HepG2 (cell line): ENCODE measurements around the gene LAMB2. TPM values are rescaled to one million over a fixed set of nuclear protein-coding genes. Genes with fewer than 3 reads are reported as not detected.

Experiments used
- ARNT ChIP-seq: fragments of 450-650 bp; IDR thresholded peaks from 2 replicates; pipeline ENCODE4 v1.6.1; 2017
- CBX1 ChIP-seq: IDR thresholded peaks from one replicate; pipeline ENCODE4 v1.6.1; 2016; ENCODE audit warnings: antibody characterized with exemption, low read depth
- CBX5 ChIP-seq: sonication (generic); formaldehyde crosslinking; IDR thresholded peaks from 2 replicates; pipeline ENCODE4 v1.4.0; 2020; ENCODE audit warnings: missing genetic modification reagents, borderline replicate concordance
- CREM ChIP-seq, 2 experiments: sonication (generic) in 1 of 2; formaldehyde crosslinking in 1 of 2; IDR thresholded peaks; 2 replicates each; pipeline versions ENCODE4 v1.4.0 to v1.6.1; 2016 to 2020; ENCODE audit warnings: antibody characterized with exemption in 1 of 2, mild to moderate bottlenecking in 1 of 2, missing genetic modification reagents in 1 of 2
- DR1 ChIP-seq: sonication (generic); formaldehyde crosslinking; IDR thresholded peaks from 2 replicates; pipeline ENCODE4 v1.8.0; 2021; ENCODE audit warnings: mild to moderate bottlenecking, missing genetic modification reagents, inconsistent platforms
- EED ChIP-seq: sonication (generic); formaldehyde crosslinking; IDR thresholded peaks from 2 replicates; pipeline ENCODE4 v1.5.0; 2020; ENCODE audit warnings: mild to moderate bottlenecking, missing genetic modification reagents
- HDAC1 ChIP-seq: sonication (generic); formaldehyde crosslinking; IDR thresholded peaks from 2 replicates; pipeline ENCODE4 v1.5.1; 2020; ENCODE audit warnings: mild to moderate bottlenecking, missing genetic modification reagents
- HES4 ChIP-seq: sonication (generic); formaldehyde crosslinking; IDR thresholded peaks from 2 replicates; pipeline ENCODE4 v1.9.0; 2021; ENCODE audit warnings: mild to moderate bottlenecking, missing genetic modification reagents, borderline replicate concordance
- JUN ChIP-seq: sonication (generic); formaldehyde crosslinking; IDR thresholded peaks from 2 replicates; pipeline ENCODE4 v1.4.0; 2020; ENCODE audit warnings: mild to moderate bottlenecking, missing genetic modification reagents
- KLF13 ChIP-seq: sonication (generic); formaldehyde crosslinking; IDR thresholded peaks from 2 replicates; pipeline ENCODE4 v1.4.0; 2020; ENCODE audit warnings: mild to moderate bottlenecking, missing genetic modification reagents
- MTF2 ChIP-seq: sonication (generic); formaldehyde crosslinking; IDR thresholded peaks from 2 replicates; pipeline ENCODE4 v1.5.0; 2020; ENCODE audit warnings: missing genetic modification reagents, borderline replicate concordance
- NFE2L1 ChIP-seq: sonication (generic); formaldehyde crosslinking; IDR thresholded peaks from 2 replicates; pipeline ENCODE4 v1.4.0; 2020; ENCODE audit warnings: missing genetic modification reagents, mild to moderate bottlenecking, borderline replicate concordance
- NFYC ChIP-seq: IDR thresholded peaks from 2 replicates; pipeline ENCODE4 v1.6.1; 2016; ENCODE audit warnings: missing genetic modification reagents, missing compliant biosample characterization
- NPAS2 ChIP-seq: sonication (generic); formaldehyde crosslinking; IDR thresholded peaks from 2 replicates; pipeline ENCODE4 v1.8.0; 2022; ENCODE audit warnings: mild to moderate bottlenecking, missing genetic modification reagents, borderline replicate concordance
- NR2F2 ChIP-seq: IDR thresholded peaks from 2 replicates; pipeline ENCODE4 v1.6.1; 2012; ENCODE audit warnings: low read depth, inconsistent platforms, borderline replicate concordance
- PCBP1 ChIP-seq: fragments of 200-400 bp; formaldehyde crosslinking; IDR thresholded peaks from 2 replicates; pipeline ENCODE4 v1.6.1; 2017; ENCODE audit warnings: mild to moderate bottlenecking, low read depth, low read length, borderline replicate concordance
- RBM22 ChIP-seq: fragments of 200-400 bp; formaldehyde crosslinking; optimal IDR thresholded peaks from 2 replicates; pipeline ENCODE3; 2017; ENCODE audit warnings: mild to moderate bottlenecking, low read length, moderate library complexity
- STAT5B ChIP-seq: sonication (generic); formaldehyde crosslinking; IDR thresholded peaks from 2 replicates; pipeline ENCODE4 v1.4.0; 2020; ENCODE audit warnings: missing genetic modification reagents
- ZBTB3 ChIP-seq: sonication (generic); formaldehyde crosslinking; IDR thresholded peaks from 2 replicates; pipeline ENCODE4 v1.4.0; 2020; ENCODE audit warnings: low read depth, mild to moderate bottlenecking, moderate library complexity, missing genetic modification reagents, borderline replicate concordance
- ZFP37 ChIP-seq: sonication (generic); formaldehyde crosslinking; IDR thresholded peaks from 2 replicates; pipeline ENCODE4 v1.4.0; 2020; ENCODE audit warnings: missing genetic modification reagents, borderline replicate concordance
- ZNF224 ChIP-seq: sonication (generic); formaldehyde crosslinking; IDR thresholded peaks from 2 replicates; pipeline ENCODE4 v1.5.0; 2020; ENCODE audit warnings: mild to moderate bottlenecking, missing genetic modification reagents
- ZNF367 ChIP-seq: sonication (generic); formaldehyde crosslinking; IDR thresholded peaks from 2 replicates; pipeline ENCODE4 v1.4.0; 2020; ENCODE audit warnings: missing genetic modification reagents, borderline replicate concordance
- ZNF607 ChIP-seq: sonication (generic); formaldehyde crosslinking; IDR thresholded peaks from 2 replicates; pipeline ENCODE4 v1.5.1; 2020; ENCODE audit warnings: missing genetic modification reagents, mild to moderate bottlenecking, borderline replicate concordance
- ZNF879 ChIP-seq: sonication (generic); formaldehyde crosslinking; IDR thresholded peaks from 2 replicates; pipeline ENCODE4 v1.8.1; 2023; ENCODE audit warnings: missing genetic modification reagents
- ZSCAN29 ChIP-seq: sonication (generic); formaldehyde crosslinking; conservative IDR thresholded peaks from 2 replicates; pipeline ENCODE4 v1.4.0; 2020; ENCODE audit warnings: mild to moderate bottlenecking, missing genetic modification reagents
- ZZZ3 ChIP-seq: sonication (generic); formaldehyde crosslinking; IDR thresholded peaks from 2 replicates; pipeline ENCODE4 v1.4.0; 2020; ENCODE audit warnings: missing genetic modification reagents, mild to moderate bottlenecking, borderline replicate concordance
- polyA plus RNA-seq, 8 experiments: library from polyadenylated mRNA; depleted of rRNA in 3 of 8; stranded (reverse) in 7 of 8; unstranded in 1 of 8; fragments of >200 nt; fragmentation: Illumina TruSeq in 4 of 8; extraction: Trizol in 4 of 8; gene quantifications; 2 replicates each; pipeline versions ENCODE4 v1.2.1 to v1.2.3, GENCODE V29; 2011 to 2016; ENCODE audit warnings: low read depth in 4 of 8, missing spikeins in 1 of 8, mixed read lengths in 1 of 8; ENCODE audit not compliant: insufficient read depth in 1 of 8
- total RNA-seq, 5 experiments: library from RNA; depleted of rRNA; stranded (reverse); fragments of >200 nt; fragmentation: Illumina TruSeq; extraction: Trizol; gene quantifications; 2 replicates each; pipeline ENCODE4 v1.2.3, GENCODE V29; 2016; ENCODE audit warnings: low read depth in 1 of 5
- TF ChIP-seq, protein P1 (sequence below): sonication (generic); formaldehyde crosslinking; IDR thresholded peaks from 2 replicates; pipeline ENCODE4 v1.4.0; 2020; ENCODE audit warnings: missing genetic modification reagents, borderline replicate concordance
- TF ChIP-seq, protein P2 (sequence below): sonication (generic); formaldehyde crosslinking; IDR thresholded peaks from 2 replicates; pipeline ENCODE4 v1.5.0; 2020; ENCODE audit warnings: mild to moderate bottlenecking, missing genetic modification reagents

The LAMB2 gene
- total and polyA plus RNA-seq, 2 of the 13 experiments (the other 11 are each of a cell fraction or from before 2014, with no cell fraction given) = 208 to 443 TPM

GRCh38 chr3:49165771-49166751 lies 33.2 kb upstream of the LAMB2 start, which contains the start of gene CCDC71 (continued):
- TF ChIP-seq NR2F2 (peak; percentile 41; the same call in 1 of the 2 replicates), KLF13 (CRISPR knock-in tag) (no peak; the same call in 1 of the 2 replicates), ZFP37 (CRISPR knock-in tag) (no peak), PCBP1 (peak; percentile 88; the same call in 1 of the 2 replicates), HES4 (0 out of 2 replicates have a peak, but pooled peaks have one; percentile 40), NFYC (no peak), HDAC1 (CRISPR knock-in tag) (0 out of 2 replicates have a peak, but pooled peaks have one; percentile 55), EED (CRISPR knock-in tag) (no peak), ZNF607 (CRISPR knock-in tag) (no peak), ZZZ3 (no peak), STAT5B (CRISPR knock-in tag) (no peak), NFE2L1 (CRISPR knock-in tag) (no peak), ARNT (no peak), CBX5 (CRISPR knock-in tag) (no peak), ZBTB3 (CRISPR knock-in tag) (no peak), ZNF367 (CRISPR knock-in tag) (no peak), MTF2 (CRISPR knock-in tag) (no peak), CREM (IDR thresholded peaks at IDR 0.05) (no peak), CREM (CRISPR knock-in tag; IDR thresholded peaks at IDR 0.05) (no peak), ZSCAN29 (no peak), ZNF224 (CRISPR knock-in tag) (no peak), ZNF879 (CRISPR knock-in tag) (no peak), DR1 (no peak), NPAS2 (CRISPR knock-in tag) (no peak), JUN (CRISPR knock-in tag) (no peak), RBM22 (no peak), CBX1 (no peak)
- TF ChIP-seq, protein P1, sequence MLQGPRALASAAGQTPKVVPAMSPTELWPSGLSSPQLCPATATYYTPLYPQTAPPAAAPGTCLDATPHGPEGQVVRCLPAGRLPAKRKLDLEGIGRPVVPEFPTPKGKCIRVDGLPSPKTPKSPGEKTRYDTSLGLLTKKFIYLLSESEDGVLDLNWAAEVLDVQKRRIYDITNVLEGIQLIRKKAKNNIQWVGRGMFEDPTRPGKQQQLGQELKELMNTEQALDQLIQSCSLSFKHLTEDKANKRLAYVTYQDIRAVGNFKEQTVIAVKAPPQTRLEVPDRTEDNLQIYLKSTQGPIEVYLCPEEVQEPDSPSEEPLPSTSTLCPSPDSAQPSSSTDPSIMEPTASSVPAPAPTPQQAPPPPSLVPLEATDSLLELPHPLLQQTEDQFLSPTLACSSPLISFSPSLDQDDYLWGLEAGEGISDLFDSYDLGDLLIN (CRISPR knock-in tag) = no peak
- TF ChIP-seq, protein P2, sequence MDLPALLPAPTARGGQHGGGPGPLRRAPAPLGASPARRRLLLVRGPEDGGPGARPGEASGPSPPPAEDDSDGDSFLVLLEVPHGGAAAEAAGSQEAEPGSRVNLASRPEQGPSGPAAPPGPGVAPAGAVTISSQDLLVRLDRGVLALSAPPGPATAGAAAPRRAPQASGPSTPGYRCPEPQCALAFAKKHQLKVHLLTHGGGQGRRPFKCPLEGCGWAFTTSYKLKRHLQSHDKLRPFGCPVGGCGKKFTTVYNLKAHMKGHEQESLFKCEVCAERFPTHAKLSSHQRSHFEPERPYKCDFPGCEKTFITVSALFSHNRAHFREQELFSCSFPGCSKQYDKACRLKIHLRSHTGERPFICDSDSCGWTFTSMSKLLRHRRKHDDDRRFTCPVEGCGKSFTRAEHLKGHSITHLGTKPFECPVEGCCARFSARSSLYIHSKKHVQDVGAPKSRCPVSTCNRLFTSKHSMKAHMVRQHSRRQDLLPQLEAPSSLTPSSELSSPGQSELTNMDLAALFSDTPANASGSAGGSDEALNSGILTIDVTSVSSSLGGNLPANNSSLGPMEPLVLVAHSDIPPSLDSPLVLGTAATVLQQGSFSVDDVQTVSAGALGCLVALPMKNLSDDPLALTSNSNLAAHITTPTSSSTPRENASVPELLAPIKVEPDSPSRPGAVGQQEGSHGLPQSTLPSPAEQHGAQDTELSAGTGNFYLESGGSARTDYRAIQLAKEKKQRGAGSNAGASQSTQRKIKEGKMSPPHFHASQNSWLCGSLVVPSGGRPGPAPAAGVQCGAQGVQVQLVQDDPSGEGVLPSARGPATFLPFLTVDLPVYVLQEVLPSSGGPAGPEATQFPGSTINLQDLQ (CRISPR knock-in tag) = peak; percentile 40; the same call in 1 of the 2 replicates
